Adrenal gland (tissue), 5 donors: Measurements from ENCODE around the gene LARP4B.

Source experiments
- CTCF ChIP-seq, 6 experiments: fragments of 450-650 bp in 4 of 6; fragments of 200-600 bp in 2 of 6; sonication (generic) in 1 of 6; IDR thresholded peaks; 1 replicate in 5 of 6; 2 replicates in 1 of 6; pipeline versions ENCODE4 v1.5.1 to v1.8.0; 2016 to 2021; ENCODE audit warnings: antibody characterized with exemption in 6 of 6, mild to moderate bottlenecking in 2 of 6, moderate library complexity in 1 of 6
- POLR2A ChIP-seq, 2 donors: fragments of 450-650 bp; IDR thresholded peaks; one replicate each; pipeline ENCODE4 v1.6.1; 2017; ENCODE audit warnings: antibody characterized with exemption in 2 of 2, mild to moderate bottlenecking in 2 of 2, moderate library complexity in 1 of 2
- donor health status: DM: no; HTN: no; CAD: no.

- TF ChIP-seq CTCF (IDR thresholded peaks at IDR 0.05) = no peak
- no peak for TF ChIP-seq POLR2A (IDR thresholded peaks at IDR 0.05)
Measured at GRCh38 chr10:963655-964054, 32.1 kb upstream of the LARP4B start.
